Smooth muscle cell of the brain vasculature (primary cell): Measurements from ENCODE around the gene GULP1.

ENCODE experiments used
- DNase-seq: peaks from one replicate; pipeline ENCODE4 v3.0.0-alpha.2; 2012; ENCODE audit warnings: low read depth, low spot score

The GULP1 gene

DNA sequence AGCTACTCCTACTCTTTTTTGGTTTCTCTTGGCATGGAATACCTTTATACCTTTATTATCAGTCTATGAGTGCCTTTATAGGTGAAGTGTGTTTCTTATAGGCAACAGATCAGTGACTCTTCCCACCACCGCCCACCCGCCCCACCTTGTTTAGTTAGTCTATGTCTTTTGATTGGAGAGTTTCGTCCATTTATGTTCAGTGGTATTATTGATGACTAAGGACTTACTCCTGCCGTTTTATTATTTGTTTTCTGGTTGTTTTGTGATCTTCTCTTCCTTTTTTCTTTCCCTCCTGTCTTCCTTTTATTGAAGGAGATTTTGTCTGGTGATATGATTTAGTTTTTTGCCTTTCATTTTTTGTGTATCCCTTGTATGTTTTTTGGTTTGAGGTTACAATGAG is 179.5 kb downstream of the GULP1 start:
- no peak for DNase-seq

DNA sequence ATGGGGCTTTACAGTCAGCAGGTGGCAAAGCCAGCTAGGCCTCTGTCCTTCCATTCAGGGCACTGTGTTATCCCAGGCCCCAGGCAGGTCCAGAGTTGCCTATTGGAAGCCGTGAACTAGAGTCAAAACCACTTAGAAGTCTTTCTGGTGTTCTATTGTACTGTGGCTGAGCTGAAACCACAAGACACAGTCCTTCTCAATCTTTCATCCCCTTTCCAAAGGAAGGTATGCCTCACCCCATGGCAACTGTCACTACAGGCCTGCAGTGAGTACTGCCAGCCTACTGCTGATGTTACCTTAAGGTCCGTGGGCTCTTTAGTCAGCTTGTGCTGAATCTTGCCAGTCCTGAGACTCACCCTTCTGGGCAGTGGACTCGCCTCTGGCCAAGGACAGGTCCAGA is 181.6 kb downstream of the GULP1 start:
- no peak for DNase-seq

DNA sequence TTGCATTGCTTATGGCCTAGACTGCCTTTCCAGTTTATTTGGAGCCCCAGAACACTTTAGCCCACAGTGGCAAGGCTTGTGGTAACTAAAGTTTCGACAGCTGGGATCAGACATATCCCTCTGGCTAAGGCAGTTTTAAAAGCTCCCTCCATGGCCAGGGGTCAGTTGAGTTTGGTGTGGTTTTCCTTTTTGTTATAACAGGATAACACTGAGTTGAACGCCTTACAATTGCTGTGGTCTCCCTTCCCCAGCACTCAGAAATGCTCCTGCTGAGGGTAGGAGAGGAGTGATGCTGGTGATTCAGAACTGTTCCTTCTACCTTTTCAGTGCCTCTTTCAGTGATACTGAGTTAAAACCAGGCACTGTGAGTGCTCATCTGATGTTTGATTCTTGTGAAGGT is 182.6 kb downstream of the GULP1 start:
- no peak for DNase-seq

DNA sequence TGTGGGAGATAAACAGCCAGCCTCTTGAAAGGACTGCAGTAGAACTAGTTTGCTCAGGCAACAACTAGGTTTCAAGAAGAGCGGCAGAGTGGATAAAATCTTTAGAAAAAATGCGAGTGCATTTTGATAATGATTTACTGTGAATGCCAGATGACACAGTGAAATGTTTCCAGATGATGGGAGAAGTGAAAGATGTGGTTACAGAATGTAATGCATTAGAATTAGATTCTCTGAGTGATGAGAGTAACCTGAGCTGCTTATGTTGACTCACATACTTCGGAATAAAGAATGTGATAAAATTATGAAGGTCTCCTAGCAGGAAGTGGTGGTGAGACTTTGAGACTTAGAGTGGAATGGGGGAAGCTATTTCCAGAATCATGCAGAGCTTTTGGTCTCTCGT is 184.3 kb downstream of the GULP1 start:
- no peak for DNase-seq

DNA sequence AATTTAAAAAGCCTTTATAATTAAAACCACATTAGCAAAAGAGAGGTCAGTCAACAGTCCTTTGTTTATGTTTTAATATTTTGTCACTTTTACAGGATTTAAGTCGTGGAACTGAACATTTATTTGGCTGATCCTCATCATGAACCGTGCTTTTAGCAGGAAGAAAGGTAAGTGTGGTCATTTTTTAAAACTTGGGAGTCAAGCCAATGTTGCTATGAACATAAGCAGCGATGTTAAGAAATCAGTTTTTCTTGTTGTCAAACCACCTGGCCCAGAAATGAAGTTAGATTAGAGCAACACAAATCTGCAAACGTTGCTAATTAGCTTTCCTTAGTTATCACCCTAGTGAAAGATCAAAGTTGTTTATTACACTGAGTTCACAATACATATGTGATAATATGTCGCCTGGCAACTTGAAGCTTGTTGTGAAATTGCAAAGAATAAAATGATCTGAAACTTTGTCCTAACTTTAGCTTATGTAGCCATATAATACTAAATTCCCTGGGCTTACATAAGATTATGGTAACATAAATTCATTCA is 186.0 kb downstream of the GULP1 start:
- DNase-seq, result no peak

DNA sequence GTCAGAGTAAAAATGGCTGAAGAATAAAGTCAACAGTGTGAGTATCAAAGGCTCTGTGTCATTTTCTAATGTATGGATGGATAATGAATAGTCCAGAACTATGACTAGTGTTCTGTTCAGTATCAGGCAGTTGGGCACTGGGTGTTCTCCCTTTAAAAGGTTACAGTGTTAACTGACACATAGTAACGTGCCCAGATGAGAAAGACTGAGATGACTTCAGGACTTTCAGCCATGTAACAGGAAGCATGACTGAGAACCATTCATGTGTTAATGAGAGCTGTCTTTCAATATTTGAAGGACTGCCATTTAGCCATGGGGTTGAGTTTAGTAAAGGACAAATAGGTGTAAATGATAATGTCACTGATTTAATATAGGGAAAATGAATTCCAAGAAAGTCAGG is 187.1 kb downstream of the GULP1 start:
- DNase-seq, result no peak

DNA sequence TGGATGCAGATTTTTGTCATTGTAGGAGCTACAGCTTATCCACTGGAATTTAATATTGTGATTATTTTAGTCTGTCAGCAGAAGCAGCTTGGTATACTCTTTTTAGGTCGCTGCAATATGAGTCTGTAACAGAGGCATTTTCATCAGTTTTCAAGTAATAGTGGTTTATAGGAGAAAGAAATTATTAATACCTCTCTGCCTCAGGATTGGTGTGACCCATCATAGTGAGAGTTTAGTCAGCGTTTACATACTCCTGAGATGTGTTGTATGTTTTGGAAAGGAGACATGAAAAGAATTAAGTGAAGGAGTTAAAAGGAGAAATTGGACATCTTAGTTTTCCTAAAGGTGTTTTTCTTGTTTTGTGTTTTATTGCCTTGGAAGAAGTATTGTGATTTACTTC is 189.8 kb downstream of the GULP1 start:
- no peak for DNase-seq

DNA sequence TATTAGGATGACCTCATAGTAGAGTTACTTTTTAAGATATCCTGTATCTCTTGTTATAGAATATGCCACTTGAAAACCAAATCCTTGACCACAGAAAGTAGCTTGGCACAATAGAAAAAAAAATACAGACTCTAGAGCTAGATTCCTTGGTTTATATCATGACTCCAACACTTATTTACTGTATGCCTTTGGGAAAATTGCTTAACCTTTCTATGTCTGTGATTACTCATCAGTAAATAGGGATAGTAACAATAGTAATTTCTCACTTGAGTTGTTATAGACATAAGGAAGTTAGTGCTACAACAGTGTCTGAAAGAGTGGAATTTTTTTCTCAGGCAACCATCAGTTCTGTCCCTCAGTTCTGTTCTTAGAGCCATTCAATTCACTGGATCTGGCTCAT is 193.8 kb downstream of the GULP1 start:
- no peak for DNase-seq

DNA sequence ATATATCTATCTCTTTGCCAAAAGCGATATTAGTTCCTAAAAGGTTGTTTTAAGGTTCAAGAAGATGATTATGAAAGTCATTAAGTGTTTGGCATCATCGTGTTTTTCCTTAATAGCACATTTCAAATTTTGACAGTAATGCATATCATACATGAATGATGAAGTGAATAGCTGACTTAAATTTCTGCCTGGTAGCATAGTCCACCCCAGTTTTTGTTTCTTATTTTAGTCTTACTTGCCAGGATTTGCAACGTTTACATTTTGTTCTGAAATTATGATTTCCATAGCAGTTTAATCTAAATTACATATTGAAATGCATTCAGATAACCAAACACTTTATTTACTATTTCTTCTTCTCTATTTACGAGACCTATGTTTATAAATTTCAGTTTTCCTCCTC is 201.1 kb downstream of the GULP1 start:
- no peak for DNase-seq

DNA sequence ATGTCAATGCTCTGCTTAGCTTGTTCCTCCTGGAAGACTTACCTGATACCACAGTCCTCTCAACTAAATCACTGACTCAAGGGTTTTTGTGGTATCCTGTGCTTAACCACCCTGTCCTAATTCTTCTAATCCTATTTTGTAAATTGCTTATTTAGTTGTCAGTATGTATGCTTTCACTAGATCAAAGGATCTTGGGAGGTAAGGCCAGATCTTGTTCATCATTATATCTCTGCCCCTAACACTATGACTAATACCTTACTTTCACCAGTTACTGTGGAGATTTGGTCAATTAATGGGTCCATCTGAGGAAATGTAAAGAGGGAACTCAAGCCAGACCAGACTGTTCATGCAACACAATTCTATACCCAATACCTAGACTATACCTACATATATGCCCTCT is 203.2 kb downstream of the GULP1 start:
- no peak for DNase-seq

DNA sequence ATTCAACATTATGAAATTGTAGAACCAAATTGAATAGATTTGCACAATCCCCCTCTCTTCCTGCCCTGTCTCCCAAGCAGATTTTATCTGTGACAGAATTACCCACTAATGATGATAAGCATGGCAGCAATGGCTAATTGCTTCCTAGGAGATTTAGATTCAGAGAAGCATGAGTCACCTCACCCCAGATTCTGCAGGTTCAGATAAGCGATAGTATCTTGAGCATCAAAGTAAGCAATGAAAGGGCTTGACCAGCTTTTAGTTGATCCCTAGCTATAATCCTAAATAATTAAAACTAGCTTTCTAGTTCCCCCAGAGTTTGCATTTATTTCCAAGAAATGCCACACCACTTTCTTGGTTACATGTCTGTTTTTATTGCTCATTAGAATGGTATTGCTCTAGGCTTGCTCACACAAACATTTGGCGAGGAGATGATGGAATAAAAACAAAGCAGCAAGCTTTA is 204.3 kb downstream of the GULP1 start:
- no peak for DNase-seq

DNA sequence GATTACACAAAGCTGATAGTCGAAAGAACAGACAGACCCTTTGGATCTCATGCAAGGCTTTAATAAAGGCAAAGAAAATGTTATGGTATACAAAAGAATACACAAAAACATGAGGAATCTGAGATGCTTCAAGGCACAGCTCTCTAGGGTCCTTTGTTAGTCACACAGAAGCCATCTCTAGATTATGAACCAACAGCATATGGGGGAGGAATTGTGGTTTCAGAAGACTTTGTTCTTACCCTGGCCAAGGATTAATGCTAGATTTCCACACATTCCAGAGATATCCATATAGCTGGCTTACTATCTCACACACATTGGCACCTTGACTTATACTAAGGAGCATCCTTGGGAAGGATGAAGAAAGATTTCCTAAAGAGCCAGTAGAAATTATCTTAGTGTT is 206.1 kb downstream of the GULP1 start:
- no peak for DNase-seq

DNA sequence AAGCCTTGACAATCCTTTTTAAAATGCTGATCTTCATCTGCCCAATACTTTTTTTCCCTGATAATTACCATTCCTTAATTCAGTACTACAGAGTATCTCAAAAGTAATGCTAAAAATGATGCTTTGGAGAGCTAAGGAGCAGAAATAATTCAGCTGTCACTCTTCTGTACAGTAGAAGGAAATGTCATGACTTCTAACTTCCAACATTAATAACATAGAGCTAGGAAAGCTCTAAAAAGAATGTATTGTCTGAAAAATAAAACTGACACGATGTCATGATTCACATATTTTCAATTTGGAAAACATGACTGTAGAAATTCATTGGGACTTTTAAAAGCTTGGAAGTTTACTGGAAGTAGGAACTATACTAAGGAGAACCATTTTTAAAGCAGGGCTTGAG is 212.3 kb downstream of the GULP1 start:
- no peak for DNase-seq

DNA sequence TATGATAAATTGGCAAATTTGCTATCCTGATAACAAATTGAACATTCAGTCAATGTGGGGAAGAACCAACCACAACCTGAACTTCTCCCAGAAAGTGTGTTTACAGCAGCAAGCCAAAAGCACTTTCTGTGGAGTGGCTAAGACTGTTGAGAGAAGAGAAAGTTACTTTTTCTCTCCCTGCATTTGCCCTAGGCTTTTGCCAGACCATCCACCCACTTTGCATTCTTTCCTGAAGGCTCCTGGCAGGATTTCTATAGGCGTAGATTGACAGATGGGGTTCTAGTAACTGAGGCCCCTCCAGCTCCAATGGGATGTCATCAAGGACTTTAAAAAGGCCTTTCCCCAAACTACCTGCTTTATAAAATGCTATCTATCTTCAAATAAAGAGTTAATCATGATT is 215.2 kb downstream of the GULP1 start:
- DNase-seq, result no peak

DNA sequence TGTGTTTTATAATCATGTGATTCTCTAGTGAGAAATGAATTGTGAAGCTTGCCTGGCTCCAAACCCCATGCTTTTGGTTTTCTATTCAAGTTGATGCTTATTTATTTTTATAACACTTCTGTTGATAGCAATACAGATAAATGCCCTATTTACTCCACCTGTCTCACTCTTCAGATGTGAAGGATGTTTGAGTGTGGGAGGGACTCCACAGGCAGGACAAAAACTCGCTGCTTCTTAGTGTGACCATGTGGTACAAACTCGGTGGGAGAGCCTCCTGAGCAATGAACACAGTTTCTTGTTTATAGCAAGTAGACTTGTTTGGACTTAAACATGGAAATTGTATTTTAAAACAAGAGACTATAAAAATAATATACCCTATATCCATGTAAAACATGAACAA is 219.7 kb downstream of the GULP1 start:
- no peak for DNase-seq

DNA sequence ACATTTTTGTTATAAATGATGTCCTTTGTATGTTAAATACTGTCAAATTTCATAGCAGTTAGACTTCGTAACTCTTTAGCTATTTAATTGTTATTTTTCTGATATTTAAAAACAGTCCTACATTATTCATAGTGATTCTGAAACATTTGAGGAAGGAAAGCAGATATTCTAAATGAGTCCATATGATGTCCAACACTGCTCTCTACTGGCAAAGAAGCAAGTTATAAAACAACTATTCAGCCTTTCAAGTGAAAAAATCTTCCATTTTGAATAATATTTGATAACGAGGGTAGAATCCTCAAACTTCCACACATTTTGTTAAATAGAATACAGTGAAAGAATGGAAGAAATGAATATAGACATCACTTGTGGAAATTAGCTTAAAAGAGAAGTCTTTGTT is 220.8 kb downstream of the GULP1 start:
- DNase-seq, result no peak

DNA sequence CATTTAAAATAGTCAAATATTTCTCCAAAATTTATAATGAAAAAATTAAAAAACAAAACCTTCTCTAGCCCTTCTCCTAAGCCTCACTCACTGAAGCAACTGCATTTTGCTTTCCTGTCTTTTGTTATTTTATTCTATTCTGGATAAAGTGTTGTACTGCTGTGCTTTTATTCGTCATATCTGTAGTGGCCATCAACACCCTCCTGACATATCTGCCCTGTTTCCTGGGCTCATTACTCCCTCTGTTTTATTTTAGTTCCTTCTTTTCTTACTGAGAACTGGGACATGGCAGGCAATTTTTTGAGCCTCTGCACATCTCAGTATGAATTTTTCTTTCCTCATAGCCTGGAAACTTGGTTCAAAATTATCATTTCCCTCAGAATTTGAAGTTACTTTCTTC is 224.2 kb downstream of the GULP1 start:
- DNase-seq, result no peak

DNA sequence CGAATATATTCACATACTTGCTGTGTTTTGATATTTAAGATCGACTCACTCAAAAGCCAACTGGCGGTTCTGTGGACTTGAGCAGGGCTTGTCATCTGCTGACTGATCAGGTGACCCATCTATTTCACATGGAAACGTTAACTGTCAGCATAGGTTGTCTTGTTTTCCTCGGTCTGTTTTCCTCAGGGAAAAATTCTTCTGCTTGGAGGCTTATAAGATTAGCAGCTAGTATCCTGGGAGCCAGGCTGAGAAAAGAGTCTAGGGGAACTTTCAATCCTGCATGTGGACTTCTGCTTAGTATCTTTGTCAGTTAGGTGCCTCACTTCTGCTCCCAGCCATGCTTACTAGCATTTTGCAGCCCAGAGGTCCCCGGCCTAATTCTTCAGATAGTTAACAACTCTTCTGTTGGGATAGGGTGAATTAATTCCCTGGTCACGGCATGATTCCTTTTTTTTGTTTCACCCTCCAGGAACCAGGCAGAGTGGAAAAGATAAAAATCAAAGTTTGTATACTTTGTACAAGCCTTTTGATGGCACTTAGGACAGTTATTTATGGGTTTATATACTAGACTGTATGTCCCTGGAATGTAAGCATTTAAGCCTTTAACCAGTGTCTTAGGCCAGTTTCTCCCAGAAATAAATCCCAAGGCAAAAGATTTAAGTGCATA is 226.0 kb downstream of the GULP1 start:
- DNase-seq, result no peak

DNA sequence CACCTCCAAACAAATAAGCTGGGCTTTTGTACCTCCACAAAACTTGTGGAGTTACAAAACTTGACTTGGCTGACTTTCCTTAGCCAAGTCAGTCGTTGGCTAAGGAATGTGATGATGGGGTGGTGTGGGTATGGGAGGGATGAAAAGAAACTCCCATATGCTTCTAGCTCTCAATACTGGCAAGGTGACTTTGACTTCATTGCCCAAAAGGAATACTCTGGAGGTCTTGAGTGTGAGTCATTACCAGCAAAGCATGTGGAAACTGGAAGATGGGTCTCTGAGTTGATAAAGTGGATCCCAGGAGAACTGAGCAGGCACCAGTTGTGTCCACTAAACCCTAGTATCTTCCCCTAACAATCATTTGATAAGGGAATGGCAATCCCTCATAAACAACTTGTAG is 226.7 kb downstream of the GULP1 start:
- no peak for DNase-seq

DNA sequence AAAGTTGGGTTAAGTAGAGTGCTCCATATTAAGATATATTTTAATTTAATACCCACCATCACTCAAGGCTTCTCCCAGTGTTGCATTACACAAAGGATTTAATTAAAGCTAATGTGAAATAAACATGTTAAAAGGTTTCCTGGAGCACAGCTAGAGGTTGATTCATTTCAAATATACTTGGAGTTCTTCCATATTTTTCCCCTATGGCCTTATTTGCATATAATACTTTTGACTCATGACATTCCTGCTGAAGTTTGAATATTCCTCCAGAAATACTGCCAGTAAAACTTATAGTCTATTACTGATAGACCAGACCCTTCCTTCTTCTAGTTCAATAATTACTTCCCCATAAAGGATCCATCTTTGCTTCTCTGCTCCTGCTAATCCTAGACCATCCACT is 227.5 kb downstream of the GULP1 start:
- no peak for DNase-seq

DNA sequence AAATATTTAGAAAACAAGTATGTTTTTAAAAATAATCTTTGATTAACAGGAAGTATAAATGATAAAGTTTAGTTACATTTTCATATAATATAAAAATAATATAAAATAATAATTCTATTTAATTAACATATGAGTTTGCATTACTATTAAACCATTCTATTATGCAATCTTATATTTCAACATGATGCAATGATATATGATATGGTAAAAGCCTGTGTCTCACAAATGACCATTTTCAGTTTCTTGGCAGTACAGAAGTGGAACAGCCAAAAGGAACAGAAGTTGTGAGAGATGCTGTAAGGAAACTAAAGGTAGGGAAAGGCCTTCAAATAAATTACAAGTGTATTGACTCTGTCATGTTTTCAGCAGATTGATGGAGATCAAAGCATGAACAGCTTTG is 230.8 kb downstream of the GULP1 start:
- DNase-seq, result no peak

DNA sequence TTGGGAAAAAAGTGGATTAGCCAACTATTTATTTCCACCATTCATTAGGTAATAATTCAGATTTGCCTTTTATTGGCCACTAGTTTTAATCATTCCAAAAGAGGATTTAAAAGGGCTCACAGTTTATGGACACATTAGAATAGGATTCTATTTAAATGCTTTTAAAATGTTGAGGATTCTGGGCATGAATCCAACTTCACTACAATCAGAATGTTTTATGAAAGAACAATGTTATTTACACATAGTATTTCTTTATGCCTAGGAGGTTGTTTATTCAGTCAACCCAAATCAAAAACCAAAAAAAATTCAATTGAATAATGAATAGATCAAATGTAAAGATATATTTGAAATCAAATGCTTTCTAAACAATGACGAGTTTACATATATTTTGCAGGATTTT is 232.2 kb downstream of the GULP1 start:
- DNase-seq, result no peak

DNA sequence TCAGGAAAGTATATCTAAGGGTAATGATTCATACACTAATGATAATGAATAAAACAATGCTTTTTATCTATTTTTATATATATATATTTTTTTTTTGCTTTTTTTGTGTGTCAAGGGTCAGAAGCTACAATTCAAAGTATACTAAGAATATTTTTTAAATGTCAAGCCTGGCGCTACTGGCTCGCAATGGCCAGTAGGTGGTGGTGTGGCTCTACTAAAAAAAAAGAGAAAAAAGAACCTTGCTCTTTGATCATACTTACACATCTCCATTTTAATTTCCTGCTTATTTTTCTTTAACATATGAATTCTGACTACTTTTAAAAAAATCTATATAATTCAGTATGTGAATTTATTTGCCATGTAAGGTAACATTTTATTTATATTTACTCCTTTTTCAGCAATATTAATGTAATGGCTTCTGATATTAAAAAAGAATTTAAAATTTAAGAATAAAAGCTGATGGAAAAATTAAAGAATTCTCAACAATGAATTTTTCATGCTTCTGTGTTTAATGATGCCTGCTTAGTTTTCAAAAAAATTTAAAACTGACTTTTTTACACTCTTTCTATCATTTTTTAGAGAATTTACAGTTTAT is 232.9 kb downstream of the GULP1 start:
- peak; percentile 50 for DNase-seq

DNA sequence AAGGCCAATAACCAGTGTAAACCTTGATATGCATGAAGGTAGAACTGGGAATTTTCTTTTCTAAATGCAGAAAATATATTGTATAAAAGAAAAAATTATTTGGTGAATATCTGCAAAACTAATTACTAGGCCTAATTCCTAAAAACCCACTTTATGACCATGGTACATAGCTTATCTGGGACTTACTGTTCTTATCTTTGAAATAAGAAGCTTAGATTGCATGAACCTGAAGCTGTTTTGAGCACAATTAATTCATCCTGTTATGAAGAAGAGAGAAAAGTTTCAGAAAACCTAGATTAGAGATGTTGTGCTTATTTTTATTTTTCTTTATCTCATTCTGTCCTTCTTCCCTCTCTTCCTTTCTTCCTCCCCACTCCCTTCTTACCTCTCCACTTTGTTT is 235.0 kb downstream of the GULP1 start:
- DNase-seq, result no peak
